Right forelimb (tissue), 1 donor: Measurements from ENCODE around the gene DLGAP1.
"Not testable (repeated sequence)": the region's sequence is repeated elsewhere in the genome, so short reads cannot be mapped to it uniquely, and the experiment has no call there.

Experiments used
- DNase-seq: peaks from one replicate; pipeline ENCODE4 v3.0.0-alpha.2; 2018

The DLGAP1 gene

GRCh38 chr18:4384932-4385331 is 70.2 kb downstream of the DLGAP1 start:
- DNase-seq, result no peak

GRCh38 chr18:4374564-4374963 is 80.5 kb downstream of the DLGAP1 start:
- no peak for DNase-seq

- no peak for DNase-seq
Observed at GRCh38 chr18:4369705-4370104, 85.4 kb downstream of the DLGAP1 start.

GRCh38 chr18:4360221-4360715 is 94.8 kb downstream of the DLGAP1 start:
- DNase-seq, result no peak

GRCh38 chr18:4358618-4359017 is 96.5 kb downstream of the DLGAP1 start:
- DNase-seq, result no peak

GRCh38 chr18:4357579-4357978 is 97.5 kb downstream of the DLGAP1 start:
- DNase-seq, result no peak

GRCh38 chr18:4356929-4357328 is 98.2 kb downstream of the DLGAP1 start:
- no peak for DNase-seq

GRCh38 chr18:4353853-4354418 is 101.2 kb downstream of the DLGAP1 start:
- DNase-seq, result no peak

- DNase-seq, result no peak
Observed at GRCh38 chr18:4352746-4353551, 102.2 kb downstream of the DLGAP1 start.

- DNase-seq, result no peak
Observed at GRCh38 chr18:4351005-4351404, 104.1 kb downstream of the DLGAP1 start.

GRCh38 chr18:4335386-4335785 is 119.7 kb downstream of the DLGAP1 start:
- DNase-seq, result no peak

- DNase-seq, result no peak
Observed at GRCh38 chr18:4333043-4333442, 122.1 kb downstream of the DLGAP1 start.

- DNase-seq, result no peak
Observed at GRCh38 chr18:4319738-4320677, 135.1 kb downstream of the DLGAP1 start.

GRCh38 chr18:4318311-4318710 is 136.8 kb downstream of the DLGAP1 start:
- no peak for DNase-seq

GRCh38 chr18:4311945-4312344 is 143.2 kb downstream of the DLGAP1 start:
- not testable (repeated sequence) for DNase-seq

- no peak for DNase-seq
Observed at GRCh38 chr18:4311136-4311535, 144.0 kb downstream of the DLGAP1 start.

GRCh38 chr18:4309227-4309626 is 145.9 kb downstream of the DLGAP1 start:
- no peak for DNase-seq

- no peak for DNase-seq
Observed at GRCh38 chr18:4308576-4308975, 146.5 kb downstream of the DLGAP1 start.

GRCh38 chr18:4299395-4299794 is 155.7 kb downstream of the DLGAP1 start:
- DNase-seq, result no peak

- DNase-seq, result no peak
Observed at GRCh38 chr18:4293337-4293736, 161.8 kb downstream of the DLGAP1 start.

- no peak for DNase-seq
Observed at GRCh38 chr18:4292696-4293095, 162.4 kb downstream of the DLGAP1 start.

- not testable (repeated sequence) for DNase-seq
Observed at GRCh38 chr18:4287340-4287739, 167.8 kb downstream of the DLGAP1 start.

GRCh38 chr18:4286256-4286655 is 168.9 kb downstream of the DLGAP1 start:
- DNase-seq, result no peak
